Fibroblast of the aortic adventitia (primary cell): ENCODE measurements around the gene UBTFL1. TPM values are rescaled to one million over a fixed set of nuclear protein-coding genes. Genes with fewer than 3 reads are reported as not detected.
"Not testable (repeated sequence)": the region's sequence is repeated elsewhere in the genome, so short reads cannot be mapped to it uniquely, and the experiment has no call there.

Experiments
- DNase-seq: peaks from one replicate; pipeline ENCODE4 v3.0.0-alpha.2; 2010; ENCODE audit warnings: low read depth
- H3K4me3 ChIP-seq: 2 replicates; pipeline ENCODE4 v1.5.1; 2011; ENCODE audit warnings: low read depth, mild to moderate bottlenecking, control low read depth, low read length, moderate library complexity
- total RNA-seq: library from RNA; depleted of rRNA; stranded (reverse); fragments of >200 nt; gene quantifications from 2 replicates; pipeline ENCODE4 v1.2.3, GENCODE V29; 2012; ENCODE audit warnings: low replicate concordance
- TF ChIP-seq, protein P1 (sequence below): IDR thresholded peaks from 2 replicates; pipeline ENCODE4 v1.5.1; 2011; ENCODE audit warnings: mild to moderate bottlenecking, low read length, control low read depth, inconsistent platforms; ENCODE audit not compliant: insufficient read depth

Gene UBTFL1, protein sequence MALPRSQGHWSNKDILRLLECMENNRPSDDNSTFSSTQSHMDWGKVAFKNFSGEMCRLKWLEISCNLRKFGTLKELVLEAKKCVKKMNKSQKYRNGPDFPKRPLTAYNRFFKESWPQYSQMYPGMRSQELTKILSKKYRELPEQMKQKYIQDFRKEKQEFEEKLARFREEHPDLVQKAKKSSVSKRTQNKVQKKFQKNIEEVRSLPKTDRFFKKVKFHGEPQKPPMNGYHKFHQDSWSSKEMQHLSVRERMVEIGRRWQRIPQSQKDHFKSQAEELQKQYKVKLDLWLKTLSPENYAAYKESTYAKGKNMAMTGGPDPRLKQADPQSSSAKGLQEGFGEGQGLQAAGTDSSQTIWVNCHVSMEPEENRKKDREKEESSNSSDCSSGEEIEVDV
- total RNA-seq, result not detected in 2 replicates

DNA sequence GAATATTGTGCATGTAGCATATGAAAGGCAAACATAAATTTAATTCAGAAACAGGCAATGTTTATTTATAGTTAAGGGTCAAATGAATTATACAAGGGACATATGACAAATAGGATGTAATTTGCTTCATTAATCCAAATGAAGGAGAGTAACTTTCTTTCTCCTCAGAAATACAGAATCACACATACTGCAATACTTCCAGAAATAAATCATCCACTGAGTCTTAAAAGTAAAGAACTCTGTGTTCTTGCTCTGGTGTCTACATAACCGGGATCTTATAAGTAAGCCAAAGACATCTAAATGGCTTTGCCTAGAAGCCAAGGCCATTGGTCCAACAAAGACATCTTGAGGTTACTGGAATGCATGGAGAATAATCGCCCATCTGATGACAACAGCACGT lies at the start of gene UBTFL1:
UBTFL1 (plus strand) TSS at position 301 of the 400 bp plus-strand sequence; CDS start at position 301, 0 bp downstream.
- not testable (repeated sequence) for H3K4me3 ChIP-seq, DNase-seq

DNA sequence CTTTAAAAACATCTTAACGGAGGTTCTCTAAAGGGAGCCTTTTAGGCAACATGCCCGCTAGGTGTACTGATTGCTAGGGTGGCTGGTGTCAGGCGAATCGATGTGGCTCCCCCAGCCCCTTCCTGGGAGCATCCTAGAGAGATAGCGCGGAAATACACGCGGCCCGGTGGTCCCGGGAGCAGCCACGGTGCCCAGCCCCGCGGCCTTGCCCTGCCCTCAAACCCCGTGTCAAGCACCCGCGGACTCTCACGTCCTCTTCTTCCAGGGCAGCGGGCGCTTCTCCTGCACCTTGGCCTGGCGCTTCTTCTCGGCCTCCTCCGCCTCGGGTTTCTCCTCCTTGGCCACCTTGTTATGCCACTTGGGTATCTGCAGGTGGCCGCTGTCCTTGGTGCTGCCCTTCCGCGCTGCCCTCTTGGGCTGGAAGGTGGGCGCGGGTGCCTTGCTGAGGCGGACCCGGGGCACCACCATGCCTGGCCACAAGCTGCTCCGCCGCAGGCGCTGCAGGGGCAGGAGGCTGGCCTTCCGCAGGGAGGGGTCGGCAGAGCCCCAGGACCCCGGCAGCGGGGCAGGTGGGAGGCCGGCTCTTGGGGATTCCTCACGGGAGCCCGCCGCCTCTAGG lies 34.0 kb upstream of the UBTFL1 start:
- not testable (repeated sequence) for DNase-seq, H3K4me3 ChIP-seq

DNA sequence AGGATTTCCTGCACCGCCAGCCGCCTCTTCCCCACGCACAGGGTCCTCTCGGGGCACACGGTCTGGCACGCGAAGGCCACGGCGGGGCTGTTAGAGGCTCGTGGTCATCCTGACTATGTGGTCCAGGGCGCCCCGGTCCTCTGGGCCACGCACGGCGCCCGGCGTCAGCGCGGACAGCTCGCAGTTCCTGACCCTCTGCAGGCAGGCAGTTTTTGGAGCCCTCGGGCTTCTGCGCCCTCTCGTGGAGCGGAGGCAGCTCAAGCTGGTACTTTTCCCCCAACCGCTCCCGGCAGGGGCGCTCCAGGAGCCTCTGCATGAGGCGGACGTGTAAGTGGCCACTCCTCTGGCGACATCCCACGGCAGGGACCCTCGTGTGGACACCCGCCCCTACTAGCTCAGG lies 33.4 kb upstream of the UBTFL1 start:
- not testable (repeated sequence) for DNase-seq

DNA sequence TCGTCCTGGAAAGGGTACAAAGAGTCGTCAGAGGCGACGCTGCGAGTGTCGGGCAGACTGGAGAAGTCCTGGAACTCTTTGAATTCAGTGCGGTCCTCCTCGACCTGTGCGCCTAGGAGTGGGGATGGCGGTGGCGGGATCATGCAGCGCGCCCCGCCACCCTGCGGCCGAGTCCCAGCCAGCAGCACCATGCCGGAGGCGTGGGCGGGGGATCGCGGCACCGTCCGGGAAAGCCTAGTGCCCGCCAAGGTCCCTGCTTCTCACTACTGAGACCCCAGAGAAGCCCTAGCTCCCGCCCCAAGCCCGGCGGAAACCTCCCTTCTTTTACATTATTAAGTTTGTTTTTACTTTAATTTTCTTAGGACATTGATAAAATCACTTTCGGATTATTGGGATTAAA lies 32.2 kb upstream of the UBTFL1 start:
- H3K4me3 ChIP-seq, DNase-seq: not testable (repeated sequence)

More for the DNA sequence above, 33.4 kb upstream of the UBTFL1 start:
- H3K4me3 ChIP-seq, result not testable (repeated sequence)

DNA sequence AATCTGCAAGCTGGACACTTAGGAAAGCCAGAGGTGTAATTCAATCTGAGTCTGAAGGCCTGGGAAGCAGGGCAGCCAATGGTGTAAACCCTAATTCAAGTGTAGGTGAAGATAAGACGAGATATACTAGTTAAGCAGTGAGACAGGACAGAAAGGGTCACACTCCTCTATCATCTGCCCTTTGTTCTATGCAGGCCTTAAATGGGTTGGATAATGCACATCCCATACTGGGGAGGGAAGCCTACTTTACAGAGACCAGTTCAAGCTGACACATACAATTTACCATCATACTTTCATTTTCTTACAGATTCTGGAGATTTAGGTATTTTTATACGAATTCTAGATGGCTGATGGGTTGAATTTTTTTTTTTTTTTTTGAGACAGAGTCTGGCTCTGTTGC lies 3.0 kb downstream of the UBTFL1 start:
- not testable (repeated sequence) for H3K4me3 ChIP-seq, DNase-seq

DNA sequence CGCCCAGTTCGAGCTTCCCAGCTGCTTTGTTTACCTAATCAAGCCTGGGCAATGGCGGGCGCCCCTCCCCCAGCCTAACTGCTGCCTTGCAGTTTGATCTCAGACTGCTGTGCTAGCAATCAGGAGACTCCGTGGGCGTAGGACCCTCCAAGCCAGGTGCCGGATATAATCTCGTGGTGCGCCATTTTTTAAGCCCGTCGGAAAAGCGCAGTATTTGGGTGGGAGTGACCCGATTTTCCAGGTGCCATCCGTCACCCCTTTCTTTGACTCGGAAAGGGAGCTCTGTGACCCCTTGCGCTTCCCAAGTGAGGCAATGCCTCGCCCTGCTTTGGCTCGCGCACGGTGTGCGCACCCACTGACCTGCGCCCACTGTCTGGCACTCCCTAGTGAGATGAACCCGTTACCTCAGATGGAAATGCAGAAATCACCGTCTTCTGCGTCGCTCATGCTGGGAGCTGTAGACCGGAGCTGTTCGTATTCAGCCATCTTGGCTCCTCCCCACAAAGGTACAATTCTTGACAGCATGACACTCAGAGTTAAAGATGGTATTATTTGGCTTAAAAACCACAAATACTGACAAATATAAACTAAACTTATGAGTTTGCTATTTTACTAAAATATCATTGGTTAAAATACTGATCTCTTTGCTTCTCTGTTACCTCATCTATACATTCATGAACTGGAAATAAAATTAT lies 9.6 kb downstream of the UBTFL1 start:
- not testable (repeated sequence) for H3K4me3 ChIP-seq, DNase-seq

DNA sequence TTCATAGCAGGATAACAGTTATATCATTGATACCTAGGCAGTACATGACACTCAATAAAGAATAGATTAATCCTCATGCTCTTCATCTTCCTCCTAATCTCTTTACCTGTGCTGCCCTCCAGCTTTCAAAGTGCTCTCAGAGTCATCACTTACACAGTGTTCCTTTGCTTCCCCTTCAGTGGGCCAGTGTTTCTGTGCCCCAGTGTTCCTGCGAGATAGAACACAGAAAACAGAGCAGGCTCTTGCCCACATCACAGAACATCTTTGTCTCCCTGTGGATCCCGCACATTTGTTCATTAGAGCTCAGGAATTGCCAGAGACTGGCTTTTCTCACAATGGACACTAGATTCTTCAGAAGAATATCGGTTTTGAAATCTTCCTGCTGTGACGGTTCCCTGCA lies 12.5 kb downstream of the UBTFL1 start:
- not testable (repeated sequence) for H3K4me3 ChIP-seq, DNase-seq

DNA sequence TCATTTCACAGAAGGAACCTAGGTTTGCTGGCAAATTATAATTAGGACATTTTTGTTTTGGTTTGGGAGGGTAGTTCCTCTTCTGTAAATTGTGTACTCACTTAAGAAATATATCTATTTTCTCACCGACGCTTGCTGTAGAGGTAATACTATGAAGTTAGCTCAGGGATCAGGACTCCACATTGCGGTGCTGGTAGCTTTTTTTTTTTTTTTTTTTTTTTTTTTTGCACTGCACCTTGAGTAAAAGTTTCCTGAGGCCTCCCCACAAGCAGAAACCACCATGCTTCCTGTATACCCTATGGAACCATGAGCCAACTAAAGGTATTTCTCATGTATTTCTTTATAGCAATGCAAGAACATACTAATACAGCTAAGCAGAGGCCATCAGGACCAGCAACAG lies 14.7 kb downstream of the UBTFL1 start:
- TF ChIP-seq, protein P1, sequence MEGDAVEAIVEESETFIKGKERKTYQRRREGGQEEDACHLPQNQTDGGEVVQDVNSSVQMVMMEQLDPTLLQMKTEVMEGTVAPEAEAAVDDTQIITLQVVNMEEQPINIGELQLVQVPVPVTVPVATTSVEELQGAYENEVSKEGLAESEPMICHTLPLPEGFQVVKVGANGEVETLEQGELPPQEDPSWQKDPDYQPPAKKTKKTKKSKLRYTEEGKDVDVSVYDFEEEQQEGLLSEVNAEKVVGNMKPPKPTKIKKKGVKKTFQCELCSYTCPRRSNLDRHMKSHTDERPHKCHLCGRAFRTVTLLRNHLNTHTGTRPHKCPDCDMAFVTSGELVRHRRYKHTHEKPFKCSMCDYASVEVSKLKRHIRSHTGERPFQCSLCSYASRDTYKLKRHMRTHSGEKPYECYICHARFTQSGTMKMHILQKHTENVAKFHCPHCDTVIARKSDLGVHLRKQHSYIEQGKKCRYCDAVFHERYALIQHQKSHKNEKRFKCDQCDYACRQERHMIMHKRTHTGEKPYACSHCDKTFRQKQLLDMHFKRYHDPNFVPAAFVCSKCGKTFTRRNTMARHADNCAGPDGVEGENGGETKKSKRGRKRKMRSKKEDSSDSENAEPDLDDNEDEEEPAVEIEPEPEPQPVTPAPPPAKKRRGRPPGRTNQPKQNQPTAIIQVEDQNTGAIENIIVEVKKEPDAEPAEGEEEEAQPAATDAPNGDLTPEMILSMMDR, result no peak
- no peak for DNase-seq
- H3K4me3 ChIP-seq, result no peak overlapping the region

DNA sequence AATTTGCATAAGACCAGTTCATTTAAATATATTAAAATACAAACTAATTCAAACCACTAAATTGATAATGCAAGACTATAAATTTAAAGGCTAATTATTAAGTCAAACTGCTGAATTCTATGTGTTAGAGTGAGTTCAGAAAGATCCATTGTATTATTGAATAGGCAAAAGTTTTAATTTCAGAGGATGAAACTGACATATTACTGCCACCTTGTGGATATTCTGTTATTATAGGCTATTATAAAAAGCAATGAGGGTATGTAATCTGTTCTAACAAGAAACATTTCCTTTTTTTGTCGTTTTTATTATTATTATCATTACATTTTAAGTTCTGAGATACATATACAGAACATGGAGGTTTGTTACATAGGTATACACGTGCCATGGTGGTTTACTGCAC lies 27.8 kb downstream of the UBTFL1 start:
- TF ChIP-seq, protein P1, result peak; percentile 22
- H3K4me3 ChIP-seq, result no peak overlapping the region
- peak; percentile 10 for DNase-seq

DNA sequence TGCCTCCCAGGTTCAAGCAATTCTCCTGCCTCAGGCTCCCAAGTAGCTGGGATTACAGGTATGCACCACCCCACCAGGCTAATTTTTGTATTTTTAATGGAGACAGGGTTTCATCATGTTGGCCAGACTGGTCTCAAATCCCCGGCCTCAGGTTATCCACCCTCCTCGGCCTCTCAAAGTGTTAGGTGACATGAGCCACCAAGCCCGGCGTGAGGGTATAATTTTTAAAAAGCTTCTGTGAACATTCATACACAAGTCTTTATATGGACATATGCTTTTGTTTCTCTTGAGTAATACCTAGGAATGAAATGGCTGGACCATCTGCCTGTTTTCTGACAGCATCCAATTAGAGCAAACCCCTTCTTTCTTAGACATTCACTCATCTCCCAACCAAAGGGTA lies 34.4 kb downstream of the UBTFL1 start:
- no peak for DNase-seq
- no peak overlapping the region for H3K4me3 ChIP-seq
- TF ChIP-seq, protein P1, result no peak
